Measurements from ENCODE around the gene LAMC1. TPM values are rescaled to one million over a fixed set of nuclear protein-coding genes. Genes with fewer than 3 reads are reported as not detected.

The LAMC1 gene
- total RNA-seq, 1 experiment from 2014 or later: 61.2 TPM

DNA sequence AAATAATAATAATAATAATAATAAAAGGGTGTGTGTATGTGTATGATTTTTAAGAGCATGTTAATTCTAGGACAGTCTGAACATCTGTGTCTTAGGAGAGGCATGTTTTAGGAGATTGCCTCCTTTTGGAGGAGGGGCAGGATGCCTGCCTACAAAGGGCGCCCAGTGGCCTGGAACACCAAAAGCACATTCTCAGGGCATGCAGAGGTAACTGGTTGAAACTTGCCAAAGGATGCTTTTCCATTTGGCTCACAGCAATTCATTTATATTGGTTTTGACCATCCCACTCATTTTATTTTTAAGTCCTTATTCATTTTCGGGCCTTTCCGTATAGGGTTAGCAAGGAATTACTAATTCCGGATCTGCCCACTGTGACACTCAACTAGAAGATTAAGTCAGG, 141.7 kb downstream of the LAMC1 start:
- Histone ChIP-seq H3K4me1 (ENCODE audit: control insufficient read depth in 1 of 2, insufficient read depth in 2 of 2, low read length in 2 of 2) (peaks cover 32 to 59% of the 10 kb centered on the region in 2 experiments), H3K4me3 (replicated peaks in 1 of 2; ENCODE audit: low read depth in 1 of 2, low read length in 2 of 2) (no peak overlapping the region), H3K9ac (ENCODE audit: low read length) (peak overlapping the region; percentile 39), H2AFZ (ENCODE audit: low read depth, low read length, poor library complexity, severe bottlenecking) (peak overlapping the region; percentile 52), H3K9me2 (ENCODE audit: insufficient read depth) (no peaks in the 10 kb centered on the region), H3K27ac (ENCODE audit: low read depth, low read length) (peak overlapping the region; percentile 54; the same call in 1 of the 2 replicates), H3K27me3 (ENCODE audit: insufficient read depth, low read length) (no peaks in the 10 kb centered on the region), H3K4me2 (ENCODE audit: low read length) (peak overlapping the region; percentile 71), H4K20me1 (ENCODE audit: insufficient read depth) (no peaks in the 10 kb centered on the region), H3K79me2 (ENCODE audit: insufficient read depth, low read length) (no peaks in the 10 kb centered on the region), H3K36me3 (ENCODE audit: control insufficient read depth in 1 of 2, insufficient read depth in 2 of 2, low read length in 2 of 2) (no peaks in the 10 kb centered on the region), H3K9me3 (ENCODE audit: control insufficient read depth in 1 of 2, insufficient read depth in 1 of 2, low read depth in 1 of 2, low read length in 2 of 2) (no peaks in the 10 kb centered on the region)
- POLR2A ChIA-PET: no interaction called here
- DNase-seq (ENCODE audit: low read depth, low spot score): no peak
- TF ChIP-seq, protein P1, sequence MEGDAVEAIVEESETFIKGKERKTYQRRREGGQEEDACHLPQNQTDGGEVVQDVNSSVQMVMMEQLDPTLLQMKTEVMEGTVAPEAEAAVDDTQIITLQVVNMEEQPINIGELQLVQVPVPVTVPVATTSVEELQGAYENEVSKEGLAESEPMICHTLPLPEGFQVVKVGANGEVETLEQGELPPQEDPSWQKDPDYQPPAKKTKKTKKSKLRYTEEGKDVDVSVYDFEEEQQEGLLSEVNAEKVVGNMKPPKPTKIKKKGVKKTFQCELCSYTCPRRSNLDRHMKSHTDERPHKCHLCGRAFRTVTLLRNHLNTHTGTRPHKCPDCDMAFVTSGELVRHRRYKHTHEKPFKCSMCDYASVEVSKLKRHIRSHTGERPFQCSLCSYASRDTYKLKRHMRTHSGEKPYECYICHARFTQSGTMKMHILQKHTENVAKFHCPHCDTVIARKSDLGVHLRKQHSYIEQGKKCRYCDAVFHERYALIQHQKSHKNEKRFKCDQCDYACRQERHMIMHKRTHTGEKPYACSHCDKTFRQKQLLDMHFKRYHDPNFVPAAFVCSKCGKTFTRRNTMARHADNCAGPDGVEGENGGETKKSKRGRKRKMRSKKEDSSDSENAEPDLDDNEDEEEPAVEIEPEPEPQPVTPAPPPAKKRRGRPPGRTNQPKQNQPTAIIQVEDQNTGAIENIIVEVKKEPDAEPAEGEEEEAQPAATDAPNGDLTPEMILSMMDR (IDR thresholded peaks at IDR 0.05 in 2 of 3, conservative IDR thresholded peaks at IDR 0.05 in 1 of 3; ENCODE audit: borderline replicate concordance in 1 of 3, insufficient read depth in 1 of 3, low read depth in 2 of 3, low read length in 2 of 3): no peak
- TF ChIP-seq TCF7L2 (IDR thresholded peaks at IDR 0.05; ENCODE audit: borderline replicate concordance, extremely low read depth, insufficient read depth, insufficient read length) (no peak), ELF1 (IDR thresholded peaks at IDR 0.05; ENCODE audit: borderline replicate concordance, low read depth) (no peak), SRF (IDR thresholded peaks at IDR 0.05; ENCODE audit: low read depth) (no peak), RAD21 (IDR thresholded peaks at IDR 0.05; ENCODE audit: low read depth) (no peak), JUND (IDR thresholded peaks at IDR 0.05) (no peak), YY1 (IDR thresholded peaks at IDR 0.05; ENCODE audit: extremely low read depth, insufficient replicate concordance, low read depth, low read length) (no peak), EZH2 (IDR thresholded peaks at IDR 0.05) (no peak), POLR2A (IDR thresholded peaks at IDR 0.05; ENCODE audit: borderline replicate concordance, extremely low read depth, insufficient read depth, insufficient read length) (no peak), SP1 (IDR thresholded peaks at IDR 0.05; ENCODE audit: low read depth) (no peak), FOSL1 (IDR thresholded peaks at IDR 0.05; ENCODE audit: low read depth) (no peak), POLR2AphosphoS5 (IDR thresholded peaks at IDR 0.05; ENCODE audit: low read depth, low read length) (no peak), EZH2phosphoT487 (IDR thresholded peaks at IDR 0.05; ENCODE audit: borderline replicate concordance) (no peak), EGR1 (IDR thresholded peaks at IDR 0.05; ENCODE audit: low read depth) (no peak), CBX3 (IDR thresholded peaks at IDR 0.05; ENCODE audit: low read depth) (no peak)
- TF ChIP-seq, protein P2, sequence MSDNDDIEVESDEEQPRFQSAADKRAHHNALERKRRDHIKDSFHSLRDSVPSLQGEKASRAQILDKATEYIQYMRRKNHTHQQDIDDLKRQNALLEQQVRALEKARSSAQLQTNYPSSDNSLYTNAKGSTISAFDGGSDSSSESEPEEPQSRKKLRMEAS (IDR thresholded peaks at IDR 0.05): no peak
- TF ChIP-seq, protein P3, sequence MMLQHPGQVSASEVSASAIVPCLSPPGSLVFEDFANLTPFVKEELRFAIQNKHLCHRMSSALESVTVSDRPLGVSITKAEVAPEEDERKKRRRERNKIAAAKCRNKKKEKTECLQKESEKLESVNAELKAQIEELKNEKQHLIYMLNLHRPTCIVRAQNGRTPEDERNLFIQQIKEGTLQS (IDR thresholded peaks at IDR 0.05): no peak
- TF ChIP-seq, protein P4, sequence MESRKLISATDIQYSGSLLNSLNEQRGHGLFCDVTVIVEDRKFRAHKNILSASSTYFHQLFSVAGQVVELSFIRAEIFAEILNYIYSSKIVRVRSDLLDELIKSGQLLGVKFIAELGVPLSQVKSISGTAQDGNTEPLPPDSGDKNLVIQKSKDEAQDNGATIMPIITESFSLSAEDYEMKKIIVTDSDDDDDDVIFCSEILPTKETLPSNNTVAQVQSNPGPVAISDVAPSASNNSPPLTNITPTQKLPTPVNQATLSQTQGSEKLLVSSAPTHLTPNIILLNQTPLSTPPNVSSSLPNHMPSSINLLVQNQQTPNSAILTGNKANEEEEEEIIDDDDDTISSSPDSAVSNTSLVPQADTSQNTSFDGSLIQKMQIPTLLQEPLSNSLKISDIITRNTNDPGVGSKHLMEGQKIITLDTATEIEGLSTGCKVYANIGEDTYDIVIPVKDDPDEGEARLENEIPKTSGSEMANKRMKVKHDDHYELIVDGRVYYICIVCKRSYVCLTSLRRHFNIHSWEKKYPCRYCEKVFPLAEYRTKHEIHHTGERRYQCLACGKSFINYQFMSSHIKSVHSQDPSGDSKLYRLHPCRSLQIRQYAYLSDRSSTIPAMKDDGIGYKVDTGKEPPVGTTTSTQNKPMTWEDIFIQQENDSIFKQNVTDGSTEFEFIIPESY (IDR thresholded peaks at IDR 0.05; ENCODE audit: extremely low read depth, insufficient replicate concordance, low read length): no peak
- TF ChIP-seq, protein P5, sequence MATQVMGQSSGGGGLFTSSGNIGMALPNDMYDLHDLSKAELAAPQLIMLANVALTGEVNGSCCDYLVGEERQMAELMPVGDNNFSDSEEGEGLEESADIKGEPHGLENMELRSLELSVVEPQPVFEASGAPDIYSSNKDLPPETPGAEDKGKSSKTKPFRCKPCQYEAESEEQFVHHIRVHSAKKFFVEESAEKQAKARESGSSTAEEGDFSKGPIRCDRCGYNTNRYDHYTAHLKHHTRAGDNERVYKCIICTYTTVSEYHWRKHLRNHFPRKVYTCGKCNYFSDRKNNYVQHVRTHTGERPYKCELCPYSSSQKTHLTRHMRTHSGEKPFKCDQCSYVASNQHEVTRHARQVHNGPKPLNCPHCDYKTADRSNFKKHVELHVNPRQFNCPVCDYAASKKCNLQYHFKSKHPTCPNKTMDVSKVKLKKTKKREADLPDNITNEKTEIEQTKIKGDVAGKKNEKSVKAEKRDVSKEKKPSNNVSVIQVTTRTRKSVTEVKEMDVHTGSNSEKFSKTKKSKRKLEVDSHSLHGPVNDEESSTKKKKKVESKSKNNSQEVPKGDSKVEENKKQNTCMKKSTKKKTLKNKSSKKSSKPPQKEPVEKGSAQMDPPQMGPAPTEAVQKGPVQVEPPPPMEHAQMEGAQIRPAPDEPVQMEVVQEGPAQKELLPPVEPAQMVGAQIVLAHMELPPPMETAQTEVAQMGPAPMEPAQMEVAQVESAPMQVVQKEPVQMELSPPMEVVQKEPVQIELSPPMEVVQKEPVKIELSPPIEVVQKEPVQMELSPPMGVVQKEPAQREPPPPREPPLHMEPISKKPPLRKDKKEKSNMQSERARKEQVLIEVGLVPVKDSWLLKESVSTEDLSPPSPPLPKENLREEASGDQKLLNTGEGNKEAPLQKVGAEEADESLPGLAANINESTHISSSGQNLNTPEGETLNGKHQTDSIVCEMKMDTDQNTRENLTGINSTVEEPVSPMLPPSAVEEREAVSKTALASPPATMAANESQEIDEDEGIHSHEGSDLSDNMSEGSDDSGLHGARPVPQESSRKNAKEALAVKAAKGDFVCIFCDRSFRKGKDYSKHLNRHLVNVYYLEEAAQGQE (IDR thresholded peaks at IDR 0.05; ENCODE audit: low read depth): no peak
- ATAC-seq: no peak
- intact Hi-C loops (cut with micrococcal nuclease): no loop called here
- RAD21 ChIA-PET (ENCODE audit: low non-redundant PET in 1 of 2, low total read pairs in 2 of 2, uncharacterized antibody in 2 of 2, unreplicated experiment in 2 of 2): no interaction called here
- CTCF ChIA-PET: no interaction called here
- BruUV-seq (replicated peaks): no TSS peak

All from HCT116 (cell line).